Gastroesophageal sphincter (tissue), 3 donors: ENCODE results near the gene CEMIP.

Experiments
- CTCF ChIP-seq, 4 experiments: fragments of 200-600 bp in 2 of 4; fragments of 450-650 bp in 2 of 4; sonication (generic) in 1 of 4; IDR thresholded peaks; one replicate each; pipeline ENCODE4 v1.5.1; 2017 to 2019; ENCODE audit warnings: antibody characterized with exemption in 4 of 4, mild to moderate bottlenecking in 2 of 4, moderate library complexity in 2 of 4
- EP300 ChIP-seq: sonication (generic); formaldehyde crosslinking; IDR thresholded peaks from one replicate; pipeline ENCODE4 v1.6.1; 2017; ENCODE audit warnings: antibody characterized with exemption, mild to moderate bottlenecking
- POLR2A ChIP-seq, 2 donors: fragments of 450-650 bp; IDR thresholded peaks; one replicate each; pipeline ENCODE4 v1.6.1; 2017; ENCODE audit warnings: antibody characterized with exemption in 2 of 2, mild to moderate bottlenecking in 2 of 2, moderate library complexity in 1 of 2
- POLR2AphosphoS5 ChIP-seq: sonication (generic); formaldehyde crosslinking; IDR thresholded peaks from one replicate; pipeline ENCODE4 v1.6.1; 2017; ENCODE audit warnings: antibody characterized with exemption

DNA sequence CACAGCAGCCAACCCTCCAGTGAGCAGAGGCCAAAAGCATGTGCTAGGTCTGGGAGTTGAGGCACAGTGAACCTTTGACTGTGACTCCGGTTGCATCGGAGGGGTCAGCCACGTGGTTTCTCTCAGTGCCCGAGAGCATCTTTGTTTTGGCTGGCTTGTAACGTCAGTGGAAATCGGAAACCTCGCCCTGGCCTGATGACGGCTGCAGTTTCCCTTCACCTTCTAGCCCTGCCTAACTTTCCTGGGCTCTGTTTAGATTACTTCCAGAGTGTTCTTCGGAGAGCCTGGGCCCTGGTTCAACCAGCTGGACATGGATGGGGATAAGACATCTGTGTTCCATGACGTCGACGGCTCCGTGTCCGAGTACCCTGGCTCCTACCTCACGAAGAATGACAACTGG lies 153.8 kb downstream of the CEMIP start:
- TF ChIP-seq POLR2A (IDR thresholded peaks at IDR 0.05): no peak
- no peak for TF ChIP-seq CTCF (IDR thresholded peaks at IDR 0.05)
- TF ChIP-seq EP300: peak; percentile 17
- peak; percentile 14 for TF ChIP-seq POLR2AphosphoS5
